Hepatocyte (in vitro differentiated cells): ENCODE results near the gene EXOC3L4. TPM values are rescaled to one million over a fixed set of nuclear protein-coding genes. Genes with fewer than 3 reads are reported as not detected.

Experiments
- DNase-seq: peaks from one replicate; pipeline ENCODE4 v3.0.0-alpha.2; 2016; ENCODE audit warnings: low spot score
- H2AFZ ChIP-seq: fragments of 200-600 bp; sonication (generic); 2 replicates; pipeline ENCODE4 v1.6.0; 2016; ENCODE audit warnings: antibody characterized with exemption, mild to moderate bottlenecking
- H3K27ac ChIP-seq: fragments of 200-600 bp; sonication (generic); 2 replicates; pipeline ENCODE4 v1.5.1; 2016; ENCODE audit warnings: mild to moderate bottlenecking
- H3K27me3 ChIP-seq: fragments of 200-600 bp; sonication (generic); 2 replicates; pipeline ENCODE4 v1.6.1; 2016
- H3K36me3 ChIP-seq: fragments of 200-600 bp; sonication (generic); replicated peaks from 2 replicates; pipeline ENCODE4 v1.5.1; 2016; ENCODE audit warnings: low read depth; ENCODE audit not compliant: insufficient read depth
- H3K4me1 ChIP-seq: fragments of 200-600 bp; sonication (generic); 2 replicates; pipeline ENCODE4 v1.5.1; 2016; ENCODE audit warnings: mild to moderate bottlenecking, moderate library complexity; ENCODE audit not compliant: insufficient read depth
- H3K4me2 ChIP-seq: fragments of 200-600 bp; sonication (generic); 2 replicates; pipeline ENCODE4 v1.6.0; 2016
- H3K4me3 ChIP-seq: fragments of 200-600 bp; sonication (generic); 2 replicates; pipeline ENCODE4 v1.5.1; 2016; ENCODE audit warnings: mild to moderate bottlenecking
- H3K79me2 ChIP-seq: fragments of 200-600 bp; sonication (generic); 2 replicates; pipeline ENCODE4 v1.6.0; 2017; ENCODE audit warnings: mild to moderate bottlenecking
- H3K9me2 ChIP-seq: fragments of 200-600 bp; sonication (generic); replicated peaks from 2 replicates; pipeline ENCODE4 v1.6.0; 2017; ENCODE audit warnings: mild to moderate bottlenecking; ENCODE audit not compliant: insufficient read depth
- H3K9me3 ChIP-seq: fragments of 200-600 bp; sonication (generic); 2 replicates; pipeline ENCODE4 v1.5.1; 2016; ENCODE audit warnings: low read depth, mild to moderate bottlenecking
- H4K20me1 ChIP-seq: fragments of 200-600 bp; sonication (generic); 2 replicates; pipeline ENCODE4 v1.6.0; 2016; ENCODE audit warnings: mild to moderate bottlenecking; ENCODE audit not compliant: insufficient read depth, poor library complexity, severe bottlenecking
- CTCF ChIP-seq: fragments of 200-600 bp; sonication (generic); IDR thresholded peaks from 2 replicates; pipeline ENCODE4 v1.5.1; 2016; ENCODE audit warnings: antibody characterized with exemption, mild to moderate bottlenecking; ENCODE audit not compliant: poor library complexity
- EZH2 ChIP-seq: fragments of 200-600 bp; sonication (generic); IDR thresholded peaks from 2 replicates; pipeline ENCODE4 v1.6.1; 2016; ENCODE audit warnings: antibody characterized with exemption, mild to moderate bottlenecking, borderline replicate concordance
- EZH2phosphoT487 ChIP-seq: fragments of 200-600 bp; sonication (generic); IDR thresholded peaks from one replicate; pipeline ENCODE4 v1.6.1; 2018; ENCODE audit warnings: antibody characterized with exemption, mild to moderate bottlenecking, low read depth, moderate library complexity; ENCODE audit not compliant: unreplicated experiment, severe bottlenecking
- WGBS: methylation state at CpG from one replicate; pipeline ENCODE4 v1.1.6; 2016; ENCODE audit warnings: low lambda C conversion rate; ENCODE audit errors: missing lambda C conversion rate; 5-methylcytosine and 5-hydroxymethylcytosine counted together
- polyA plus RNA-seq: library from polyadenylated mRNA; unstranded; fragments of >200 nt; fragmentation: Nextera tagmentation; extraction: Ambion mirVana; gene quantifications from 2 replicates; pipeline ENCODE4 v1.2.1, GENCODE V29; 2016
- total RNA-seq: library from RNA; depleted of rRNA; stranded (reverse); fragments of >200 nt; gene quantifications from 2 replicates; pipeline ENCODE4 v1.2.3, GENCODE V29; 2014

EXOC3L4 gene
- total and polyA plus RNA-seq, 2 experiments from 2014 or later = 35.3 to 40.3 TPM

GRCh38 chr14:103057028-103057371 is 37.5 kb upstream of the EXOC3L4 start:
- DNase-seq = no peak
- Histone ChIP-seq H3K79me2 (peaks cover 69% of the 10 kb centered on the region), H3K4me3 (peak overlapping the region; percentile 85), H3K4me2 (peak overlapping the region; percentile 89), H3K4me1 (peaks cover 34% of the 10 kb centered on the region), H3K9me2 (no peaks in the 10 kb centered on the region), H4K20me1 (peaks cover 43% of the 10 kb centered on the region), H3K27me3 (no peaks in the 10 kb centered on the region), H3K9me3 (no peaks in the 10 kb centered on the region), H2AFZ (peak overlapping the region; percentile 46), H3K27ac (peak overlapping the region; percentile 95), H3K36me3 (no peaks in the 10 kb centered on the region)
- WGBS = 3% methylated on average over 7 of the region's 53 CpGs
- TF ChIP-seq EZH2 (no peak), EZH2phosphoT487 (no peak), CTCF (no peak)

GRCh38 chr14:103057372-103058163 is 37.0 kb upstream of the EXOC3L4 start, which contains the start of gene CDC42BPB:
TSS of gene CDC42BPB (minus strand) at chr14:103057549. CDS start at chr14:103057173, 376 bp downstream.
- H3K36me3 ChIP-seq = no peaks in the 10 kb centered on the region

GRCh38 chr14:103058164-103059055 is 36.1 kb upstream of the EXOC3L4 start:
- H3K36me3 ChIP-seq = no peaks in the 10 kb centered on the region
- H4K20me1 ChIP-seq = peaks cover 30% of the 10 kb centered on the region
- H3K4me3 ChIP-seq = peak overlapping the region; percentile 99
- H3K4me1 ChIP-seq = peaks cover 34% of the 10 kb centered on the region
- 39% methylated on average over 39 of the region's 39 CpGs for WGBS
- no peaks in the 10 kb centered on the region for H3K9me2 ChIP-seq
- TF ChIP-seq EZH2 (no peak), CTCF (no peak), EZH2phosphoT487 (no peak)
- H3K4me2 ChIP-seq = peak overlapping the region; percentile 100
- DNase-seq = peak; percentile 25
- no peaks in the 10 kb centered on the region for H3K9me3 ChIP-seq
- peak overlapping the region; percentile 99 for H2AFZ ChIP-seq
- peaks cover 56% of the 10 kb centered on the region for H3K79me2 ChIP-seq
- peak overlapping the region; percentile 93 for H3K27ac ChIP-seq
- no peaks in the 10 kb centered on the region for H3K27me3 ChIP-seq

More at GRCh38 chr14:103057372-103058163, 37.0 kb upstream of the EXOC3L4 start, which contains the start of gene CDC42BPB:
- peak within 1 kb of the TSS; percentile 99 for H2AFZ ChIP-seq
- H3K27me3 ChIP-seq = no peaks in the 10 kb centered on the region
- peaks cover 37% of the 10 kb centered on the region for H4K20me1 ChIP-seq
- H3K4me2 ChIP-seq = peak within 1 kb of the TSS; percentile 100
- TF ChIP-seq CTCF (no peak), EZH2phosphoT487 (no peak), EZH2 (no peak)
- peaks cover 34% of the 10 kb centered on the region for H3K4me1 ChIP-seq
- H3K9me2 ChIP-seq = no peaks in the 10 kb centered on the region
- WGBS = under 1% methylated on average over 57 of the region's 113 CpGs
- H3K79me2 ChIP-seq = peaks cover 64% of the 10 kb centered on the region
- peak within 1 kb of the TSS; percentile 99 for H3K4me3 ChIP-seq
- no peaks in the 10 kb centered on the region for H3K9me3 ChIP-seq
- peak within 1 kb of the TSS; percentile 95 for H3K27ac ChIP-seq
- peak; percentile 98 for DNase-seq
